K562 (cell line): Measurements from ENCODE around the gene RPL22. TPM values are rescaled to one million over a fixed set of nuclear protein-coding genes. Genes with fewer than 3 reads are reported as not detected.

Source experiments
- FOXA1 ChIP-seq: fragments of 450-650 bp; IDR thresholded peaks from 2 replicates; pipeline ENCODE4 v1.6.1; 2016; ENCODE audit warnings: mild to moderate bottlenecking, borderline replicate concordance
- FUS ChIP-seq: fragments of 200-400 bp; formaldehyde crosslinking; optimal IDR thresholded peaks from 2 replicates; pipeline ENCODE3; 2017; ENCODE audit warnings: low read depth, low read length
- HNRNPLL ChIP-seq: fragments of 200-400 bp; formaldehyde crosslinking; IDR thresholded peaks from 2 replicates; pipeline ENCODE4 v1.6.1; 2017; ENCODE audit warnings: low read length, low read depth, mild to moderate bottlenecking; ENCODE audit not compliant: poor library complexity, severe bottlenecking
- MAZ ChIP-seq, 2 experiments: fragments of 450-650 bp in 1 of 2; sonication (generic) in 1 of 2; formaldehyde crosslinking; IDR thresholded peaks in 1 of 2; conservative IDR thresholded peaks in 1 of 2; 2 replicates each; pipeline versions ENCODE4 v1.4.0 to v1.5.0; 2020; ENCODE audit warnings: mild to moderate bottlenecking in 1 of 2, missing genetic modification reagents in 1 of 2
- MYBL2 ChIP-seq, 2 experiments: fragments of 450-650 bp in 1 of 2; sonication (generic) in 1 of 2; formaldehyde crosslinking in 1 of 2; IDR thresholded peaks; 2 replicates each; pipeline versions ENCODE4 v1.6.1 to v1.8.1; 2017 to 2022; ENCODE audit warnings: borderline replicate concordance in 1 of 2, inconsistent platforms in 1 of 2, low read depth in 1 of 2, mild to moderate bottlenecking in 1 of 2, missing genetic modification reagents in 1 of 2, moderate library complexity in 1 of 2
- RBFOX2 ChIP-seq: fragments of 200-400 bp; formaldehyde crosslinking; IDR thresholded peaks from 2 replicates; pipeline ENCODE4 v1.6.1; 2017; ENCODE audit warnings: low read depth, mild to moderate bottlenecking, low read length, moderate library complexity
- RBM14 ChIP-seq: fragments of 200-400 bp; formaldehyde crosslinking; IDR thresholded peaks from 2 replicates; pipeline ENCODE4 v1.6.1; 2018; ENCODE audit warnings: low read depth, mild to moderate bottlenecking, low read length, moderate library complexity, borderline replicate concordance; ENCODE audit not compliant: insufficient read depth
- SRSF7 ChIP-seq: fragments of 200-400 bp; formaldehyde crosslinking; optimal IDR thresholded peaks from 2 replicates; pipeline ENCODE3; 2017; ENCODE audit warnings: mild to moderate bottlenecking, low read depth, low read length
- TAF15 ChIP-seq: fragments of 200-400 bp; formaldehyde crosslinking; IDR thresholded peaks from 2 replicates; pipeline ENCODE4 v1.6.1; 2017; ENCODE audit warnings: mild to moderate bottlenecking, low read depth, low read length, moderate library complexity
- ZNF274 ChIP-seq: IDR thresholded peaks from 2 replicates; pipeline ENCODE4 v1.6.1; 2011; ENCODE audit warnings: low read depth, mild to moderate bottlenecking, low read length, moderate library complexity, borderline replicate concordance
- ZNF644 ChIP-seq: fragments of 200-800 bp; sonication (Bioruptor generic); IDR thresholded peaks from 2 replicates; pipeline ENCODE4 v1.6.1; 2016; ENCODE audit warnings: low read depth, missing genetic modification characterization, missing compliant biosample characterization
- ZNF75A ChIP-seq: fragments of 450-650 bp; formaldehyde crosslinking; IDR thresholded peaks from 2 replicates; pipeline ENCODE4 v1.4.0; 2020; ENCODE audit warnings: mild to moderate bottlenecking
- polyA plus RNA-seq, 8 experiments: library from polyadenylated mRNA; depleted of rRNA in 4 of 8; stranded (reverse) in 5 of 8; unstranded in 3 of 8; fragments of >200 nt; fragmentation: Nextera tagmentation in 2 of 8; fragmentation: Illumina TruSeq in 1 of 8; extraction: Ambion mirVana in 2 of 8; extraction: Trizol in 1 of 8; gene quantifications; 2 replicates each; pipeline versions ENCODE4 v1.2.1 to v1.2.3, GENCODE V29; 2011 to 2014; ENCODE audit warnings: inconsistent platforms in 1 of 8, missing spikeins in 1 of 8
- total RNA-seq, 7 experiments: library from RNA; depleted of rRNA in 6 of 7; stranded (reverse); fragments of >200 nt in 6 of 7; fragmentation: Illumina TruSeq in 2 of 7; extraction: Trizol in 2 of 7; gene quantifications; 2 replicates each; pipeline versions ENCODE4 v1.2.1 to v1.2.3, GENCODE V29; 2011 to 2021; ENCODE audit warnings: low replicate concordance in 1 of 7
- TF ChIP-seq, protein P1 (sequence below): fragments of 250-450 bp; sonication (Bioruptor Pico); IDR thresholded peaks from 2 replicates; pipeline ENCODE4 v1.8.0; 2021; ENCODE audit warnings: mild to moderate bottlenecking, moderate library complexity
- TF ChIP-seq, protein P2 (sequence below), 3 experiments: IDR thresholded peaks in 2 of 3; conservative IDR thresholded peaks in 1 of 3; 2 replicates each; pipeline ENCODE4 v1.5.1; 2011 to 2012; ENCODE audit warnings: low read length in 3 of 3, mild to moderate bottlenecking in 3 of 3, control low read depth in 2 of 3, improper control_type of control experiment in 1 of 3, inconsistent platforms in 1 of 3, low read depth in 1 of 3, mixed read lengths in 1 of 3, moderate library complexity in 1 of 3; ENCODE audit not compliant: insufficient read depth in 2 of 3
- TF ChIP-seq, protein P3 (sequence below): sonication (generic); formaldehyde crosslinking; IDR thresholded peaks from 2 replicates; pipeline ENCODE4 v1.8.0; 2023; ENCODE audit warnings: missing genetic modification reagents, mild to moderate bottlenecking, borderline replicate concordance
- TF ChIP-seq, protein P4 (sequence below): fragments of 250-450 bp; sonication (Bioruptor Pico); IDR thresholded peaks from 2 replicates; pipeline ENCODE4 v1.4.0; 2020

RPL22 gene
- total and polyA plus RNA-seq, 9 of the 15 experiments (the other 6 are each of a cell fraction or from before 2014, with no cell fraction given): 467 to 1,165 (median 607) TPM

DNA sequence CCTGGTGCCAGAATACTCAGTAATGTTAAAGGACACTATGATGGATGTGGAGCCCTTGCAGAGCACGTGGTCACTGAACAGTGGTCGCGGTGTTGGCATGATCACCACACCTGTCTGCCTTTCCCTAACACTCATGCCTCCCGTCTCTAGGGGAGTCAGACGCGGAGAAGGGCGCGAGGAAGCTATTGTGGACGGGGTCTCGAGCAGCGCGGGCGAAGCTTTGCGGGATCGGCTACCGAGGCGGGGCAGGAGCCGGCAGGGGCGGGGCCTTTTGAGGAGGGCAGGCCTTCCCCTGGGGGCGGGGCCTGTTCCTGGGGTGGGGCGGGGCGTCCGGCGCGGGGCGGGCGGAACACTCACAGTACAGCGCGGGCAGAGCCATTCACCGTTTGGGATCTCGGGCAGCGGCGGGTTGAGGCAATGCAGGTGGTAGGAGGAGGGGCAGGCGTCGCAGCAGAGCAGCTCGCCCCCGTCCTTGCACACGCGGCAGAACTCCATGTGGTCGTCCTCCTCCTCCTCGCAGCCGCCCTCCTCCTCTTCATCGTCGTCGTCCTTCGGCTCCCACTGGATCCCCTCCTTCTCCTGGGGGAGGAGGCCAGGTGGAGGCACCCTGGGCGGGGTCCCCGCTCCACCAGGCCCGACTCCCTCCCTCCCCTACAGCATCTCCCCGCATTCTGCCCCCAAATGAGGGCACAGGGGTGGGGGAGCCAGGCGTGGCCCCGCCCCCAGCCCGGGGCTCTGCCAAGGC lies 50.7 kb downstream of the RPL22 start (continued):
- TF ChIP-seq ZNF274: no peak
- TF ChIP-seq, protein P1, sequence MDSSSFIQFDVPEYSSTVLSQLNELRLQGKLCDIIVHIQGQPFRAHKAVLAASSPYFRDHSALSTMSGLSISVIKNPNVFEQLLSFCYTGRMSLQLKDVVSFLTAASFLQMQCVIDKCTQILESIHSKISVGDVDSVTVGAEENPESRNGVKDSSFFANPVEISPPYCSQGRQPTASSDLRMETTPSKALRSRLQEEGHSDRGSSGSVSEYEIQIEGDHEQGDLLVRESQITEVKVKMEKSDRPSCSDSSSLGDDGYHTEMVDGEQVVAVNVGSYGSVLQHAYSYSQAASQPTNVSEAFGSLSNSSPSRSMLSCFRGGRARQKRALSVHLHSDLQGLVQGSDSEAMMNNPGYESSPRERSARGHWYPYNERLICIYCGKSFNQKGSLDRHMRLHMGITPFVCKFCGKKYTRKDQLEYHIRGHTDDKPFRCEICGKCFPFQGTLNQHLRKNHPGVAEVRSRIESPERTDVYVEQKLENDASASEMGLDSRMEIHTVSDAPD (CRISPR knock-in tag): no peak
- TF ChIP-seq, protein P2, sequence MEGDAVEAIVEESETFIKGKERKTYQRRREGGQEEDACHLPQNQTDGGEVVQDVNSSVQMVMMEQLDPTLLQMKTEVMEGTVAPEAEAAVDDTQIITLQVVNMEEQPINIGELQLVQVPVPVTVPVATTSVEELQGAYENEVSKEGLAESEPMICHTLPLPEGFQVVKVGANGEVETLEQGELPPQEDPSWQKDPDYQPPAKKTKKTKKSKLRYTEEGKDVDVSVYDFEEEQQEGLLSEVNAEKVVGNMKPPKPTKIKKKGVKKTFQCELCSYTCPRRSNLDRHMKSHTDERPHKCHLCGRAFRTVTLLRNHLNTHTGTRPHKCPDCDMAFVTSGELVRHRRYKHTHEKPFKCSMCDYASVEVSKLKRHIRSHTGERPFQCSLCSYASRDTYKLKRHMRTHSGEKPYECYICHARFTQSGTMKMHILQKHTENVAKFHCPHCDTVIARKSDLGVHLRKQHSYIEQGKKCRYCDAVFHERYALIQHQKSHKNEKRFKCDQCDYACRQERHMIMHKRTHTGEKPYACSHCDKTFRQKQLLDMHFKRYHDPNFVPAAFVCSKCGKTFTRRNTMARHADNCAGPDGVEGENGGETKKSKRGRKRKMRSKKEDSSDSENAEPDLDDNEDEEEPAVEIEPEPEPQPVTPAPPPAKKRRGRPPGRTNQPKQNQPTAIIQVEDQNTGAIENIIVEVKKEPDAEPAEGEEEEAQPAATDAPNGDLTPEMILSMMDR (IDR thresholded peaks at IDR 0.05 in 2 of 3, conservative IDR thresholded peaks at IDR 0.05 in 1 of 3; ENCODE audit: insufficient read depth in 2 of 3, low read depth in 1 of 3, low read length in 3 of 3): no peak
- no peak for TF ChIP-seq SRSF7
- no peak for TF ChIP-seq ZNF644
- no peak for TF ChIP-seq FUS
- no peak for TF ChIP-seq MYBL2 (IDR thresholded peaks at IDR 0.05; ENCODE audit: low read depth)
- TF ChIP-seq MYBL2 (CRISPR knock-in tag; IDR thresholded peaks at IDR 0.05; ENCODE audit: borderline replicate concordance): no peak
- TF ChIP-seq FOXA1: no peak
- TF ChIP-seq RBFOX2: 0 out of 2 replicates have a peak, but pooled peaks have one; percentile 23
- TF ChIP-seq ZNF75A: no peak
- TF ChIP-seq MAZ (CRISPR knock-in tag; conservative IDR thresholded peaks at IDR 0.05 in 1 of 2, IDR thresholded peaks at IDR 0.05 in 1 of 2): peak in 1 of 2 experiments; percentile 49; a peak in 1 of 4 replicates
- TF ChIP-seq, protein P3, sequence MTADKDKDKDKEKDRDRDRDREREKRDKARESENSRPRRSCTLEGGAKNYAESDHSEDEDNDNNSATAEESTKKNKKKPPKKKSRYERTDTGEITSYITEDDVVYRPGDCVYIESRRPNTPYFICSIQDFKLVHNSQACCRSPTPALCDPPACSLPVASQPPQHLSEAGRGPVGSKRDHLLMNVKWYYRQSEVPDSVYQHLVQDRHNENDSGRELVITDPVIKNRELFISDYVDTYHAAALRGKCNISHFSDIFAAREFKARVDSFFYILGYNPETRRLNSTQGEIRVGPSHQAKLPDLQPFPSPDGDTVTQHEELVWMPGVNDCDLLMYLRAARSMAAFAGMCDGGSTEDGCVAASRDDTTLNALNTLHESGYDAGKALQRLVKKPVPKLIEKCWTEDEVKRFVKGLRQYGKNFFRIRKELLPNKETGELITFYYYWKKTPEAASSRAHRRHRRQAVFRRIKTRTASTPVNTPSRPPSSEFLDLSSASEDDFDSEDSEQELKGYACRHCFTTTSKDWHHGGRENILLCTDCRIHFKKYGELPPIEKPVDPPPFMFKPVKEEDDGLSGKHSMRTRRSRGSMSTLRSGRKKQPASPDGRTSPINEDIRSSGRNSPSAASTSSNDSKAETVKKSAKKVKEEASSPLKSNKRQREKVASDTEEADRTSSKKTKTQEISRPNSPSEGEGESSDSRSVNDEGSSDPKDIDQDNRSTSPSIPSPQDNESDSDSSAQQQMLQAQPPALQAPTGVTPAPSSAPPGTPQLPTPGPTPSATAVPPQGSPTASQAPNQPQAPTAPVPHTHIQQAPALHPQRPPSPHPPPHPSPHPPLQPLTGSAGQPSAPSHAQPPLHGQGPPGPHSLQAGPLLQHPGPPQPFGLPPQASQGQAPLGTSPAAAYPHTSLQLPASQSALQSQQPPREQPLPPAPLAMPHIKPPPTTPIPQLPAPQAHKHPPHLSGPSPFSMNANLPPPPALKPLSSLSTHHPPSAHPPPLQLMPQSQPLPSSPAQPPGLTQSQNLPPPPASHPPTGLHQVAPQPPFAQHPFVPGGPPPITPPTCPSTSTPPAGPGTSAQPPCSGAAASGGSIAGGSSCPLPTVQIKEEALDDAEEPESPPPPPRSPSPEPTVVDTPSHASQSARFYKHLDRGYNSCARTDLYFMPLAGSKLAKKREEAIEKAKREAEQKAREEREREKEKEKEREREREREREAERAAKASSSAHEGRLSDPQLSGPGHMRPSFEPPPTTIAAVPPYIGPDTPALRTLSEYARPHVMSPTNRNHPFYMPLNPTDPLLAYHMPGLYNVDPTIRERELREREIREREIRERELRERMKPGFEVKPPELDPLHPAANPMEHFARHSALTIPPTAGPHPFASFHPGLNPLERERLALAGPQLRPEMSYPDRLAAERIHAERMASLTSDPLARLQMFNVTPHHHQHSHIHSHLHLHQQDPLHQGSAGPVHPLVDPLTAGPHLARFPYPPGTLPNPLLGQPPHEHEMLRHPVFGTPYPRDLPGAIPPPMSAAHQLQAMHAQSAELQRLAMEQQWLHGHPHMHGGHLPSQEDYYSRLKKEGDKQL (CRISPR knock-in tag): no peak
- TF ChIP-seq, protein P4, sequence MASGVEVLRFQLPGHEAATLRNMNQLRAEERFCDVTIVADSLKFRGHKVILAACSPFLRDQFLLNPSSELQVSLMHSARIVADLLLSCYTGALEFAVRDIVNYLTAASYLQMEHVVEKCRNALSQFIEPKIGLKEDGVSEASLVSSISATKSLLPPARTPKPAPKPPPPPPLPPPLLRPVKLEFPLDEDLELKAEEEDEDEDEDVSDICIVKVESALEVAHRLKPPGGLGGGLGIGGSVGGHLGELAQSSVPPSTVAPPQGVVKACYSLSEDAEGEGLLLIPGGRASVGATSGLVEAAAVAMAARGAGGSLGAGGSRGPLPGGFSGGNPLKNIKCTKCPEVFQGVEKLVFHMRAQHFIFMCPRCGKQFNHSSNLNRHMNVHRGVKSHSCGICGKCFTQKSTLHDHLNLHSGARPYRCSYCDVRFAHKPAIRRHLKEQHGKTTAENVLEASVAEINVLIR (CRISPR knock-in tag): no peak
- TF ChIP-seq TAF15: no peak
- TF ChIP-seq RBM14: no peak
- TF ChIP-seq HNRNPLL: no peak
